Measurements from ENCODE around the gene RTN4RL1.

RTN4RL1 gene

GRCh38 chr17:1888741-1889140, 136.4 kb downstream of the RTN4RL1 start:
- DNase-seq: no peak
